Vagina (tissue), 2 donors: ENCODE results near the gene MOV10L1. TPM values are rescaled to one million over a fixed set of nuclear protein-coding genes. Genes with fewer than 3 reads are reported as not detected.

Experiments used
- DNase-seq, 2 donors: peaks; one replicate each; pipeline ENCODE4 v3.0.0-alpha.2; 2017; ENCODE audit errors: extremely low spot score in 2 of 2
- H3K27ac ChIP-seq: fragments of 200-600 bp; sonication (generic); one replicate; pipeline ENCODE4 v1.5.1; 2019
- H3K27me3 ChIP-seq: fragments of 200-600 bp; sonication (generic); one replicate; pipeline ENCODE4 v1.5.1; 2019
- H3K36me3 ChIP-seq, 2 donors: fragments of 200-600 bp; sonication (generic); one replicate each; pipeline ENCODE4 v1.5.1; 2017 to 2019
- H3K4me1 ChIP-seq: fragments of 200-600 bp; sonication (generic); one replicate; pipeline ENCODE4 v1.5.1; 2019
- H3K4me3 ChIP-seq, 2 donors: fragments of 200-600 bp; sonication (generic); 1 replicate in 1 of 2; 2 replicates in 1 of 2; pipeline ENCODE4 v1.5.1; 2016 to 2019
- H3K9me3 ChIP-seq: fragments of 200-600 bp; sonication (generic); one replicate; pipeline ENCODE4 v1.5.1; 2019
- CTCF ChIP-seq, 3 experiments: fragments of 450-650 bp in 2 of 3; fragments of 200-600 bp in 1 of 3; sonication (generic) in 1 of 3; IDR thresholded peaks; one replicate each; pipeline ENCODE4 v1.5.1; 2017 to 2019; ENCODE audit warnings: antibody characterized with exemption in 3 of 3, mild to moderate bottlenecking in 2 of 3, moderate library complexity in 2 of 3
- POLR2A ChIP-seq, 2 donors: fragments of 450-650 bp; IDR thresholded peaks; one replicate each; pipeline ENCODE4 v1.6.1; 2017; ENCODE audit warnings: antibody characterized with exemption in 2 of 2, mild to moderate bottlenecking in 2 of 2, moderate library complexity in 2 of 2
- POLR2AphosphoS5 ChIP-seq, 2 donors: sonication (generic); formaldehyde crosslinking; IDR thresholded peaks; one replicate each; pipeline ENCODE4 v1.9.0; 2017; ENCODE audit warnings: antibody characterized with exemption in 2 of 2, mild to moderate bottlenecking in 2 of 2, low read depth in 1 of 2; ENCODE audit not compliant: insufficient read depth in 1 of 2
- intact Hi-C: fragments of 100-400 bp; cut with DNase I; formaldehyde crosslinking; loops from one replicate; pipeline ENCODE4 v1.15.1; 2023
- total RNA-seq: library from RNA; depleted of rRNA; stranded (reverse); fragments of >200 nt; gene quantifications from one replicate; pipeline ENCODE4 v1.2.3, GENCODE V29; 2016

The MOV10L1 gene
- total RNA-seq, 1 donor from 2014 or later: 0.98 TPM

- DNase-seq: no peak
- no peak for TF ChIP-seq POLR2AphosphoS5 (IDR thresholded peaks at IDR 0.05; ENCODE audit: insufficient read depth in 1 of 2, low read depth in 1 of 2)
- TF ChIP-seq CTCF (IDR thresholded peaks at IDR 0.05): no peak
- no peak for TF ChIP-seq POLR2A (IDR thresholded peaks at IDR 0.05)
- Histone ChIP-seq H3K9me3 (no peaks in the 10 kb centered on the region), H3K4me1 (peaks cover 18% of the 10 kb centered on the region), H3K36me3 (no peaks in the 10 kb centered on the region), H3K27me3 (no peaks in the 10 kb centered on the region), H3K27ac (no peak overlapping the region), H3K4me3 (no peak overlapping the region)
- intact Hi-C loops: loop anchor here (5.0 kb wide), 1 partner anchor 962 kb away; no protein-coding TSS in a partner anchor
These were observed 84.2 kb downstream of the MOV10L1 start for GRCh38 chr22:50173983-50174355.

- no peak overlapping the region for H3K27ac ChIP-seq
- H3K9me3 ChIP-seq: no peaks in the 10 kb centered on the region
- TF ChIP-seq CTCF (IDR thresholded peaks at IDR 0.05): no peak
- no peak for TF ChIP-seq POLR2AphosphoS5 (IDR thresholded peaks at IDR 0.05; ENCODE audit: insufficient read depth in 1 of 2, low read depth in 1 of 2)
- TF ChIP-seq POLR2A (IDR thresholded peaks at IDR 0.05): no peak
- no peaks in the 10 kb centered on the region for H3K27me3 ChIP-seq
- H3K36me3 ChIP-seq: no peaks in the 10 kb centered on the region
- H3K4me1 ChIP-seq: peaks cover 12% of the 10 kb centered on the region
- H3K4me3 ChIP-seq: no peak overlapping the region
- no peak for DNase-seq
- intact Hi-C loops: loop anchor here (5.0 kb wide), 1 partner anchor 962 kb away; no protein-coding TSS in a partner anchor
These were observed 84.8 kb downstream of the MOV10L1 start for GRCh38 chr22:50174382-50175190.

DNA sequence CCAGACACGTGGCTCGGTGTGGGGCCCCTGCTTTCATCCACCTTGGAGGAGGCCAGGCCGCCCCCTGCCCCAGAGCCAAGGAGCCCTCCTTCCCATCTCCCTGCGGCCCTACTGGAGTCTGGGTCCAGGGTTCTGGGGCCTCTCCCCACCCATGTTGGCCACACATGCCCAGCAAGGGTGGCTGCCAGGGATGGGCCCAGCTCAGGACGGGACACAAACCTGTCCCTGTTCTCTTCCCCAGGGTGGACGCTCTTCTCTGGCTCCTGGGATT is 85.3 kb downstream of the MOV10L1 start:
- no peaks in the 10 kb centered on the region for H3K9me3 ChIP-seq
- no peak for DNase-seq
- no peak overlapping the region for H3K27ac ChIP-seq
- no peaks in the 10 kb centered on the region for H3K36me3 ChIP-seq
- H3K4me3 ChIP-seq: no peak overlapping the region
- TF ChIP-seq POLR2A (IDR thresholded peaks at IDR 0.05) (no peak), CTCF (IDR thresholded peaks at IDR 0.05) (no peak), POLR2AphosphoS5 (IDR thresholded peaks at IDR 0.05; ENCODE audit: insufficient read depth in 1 of 2, low read depth in 1 of 2) (no peak)
- H3K27me3 ChIP-seq: no peaks in the 10 kb centered on the region
- intact Hi-C loops: no loop called here
- peaks cover 10% of the 10 kb centered on the region for H3K4me1 ChIP-seq

DNA sequence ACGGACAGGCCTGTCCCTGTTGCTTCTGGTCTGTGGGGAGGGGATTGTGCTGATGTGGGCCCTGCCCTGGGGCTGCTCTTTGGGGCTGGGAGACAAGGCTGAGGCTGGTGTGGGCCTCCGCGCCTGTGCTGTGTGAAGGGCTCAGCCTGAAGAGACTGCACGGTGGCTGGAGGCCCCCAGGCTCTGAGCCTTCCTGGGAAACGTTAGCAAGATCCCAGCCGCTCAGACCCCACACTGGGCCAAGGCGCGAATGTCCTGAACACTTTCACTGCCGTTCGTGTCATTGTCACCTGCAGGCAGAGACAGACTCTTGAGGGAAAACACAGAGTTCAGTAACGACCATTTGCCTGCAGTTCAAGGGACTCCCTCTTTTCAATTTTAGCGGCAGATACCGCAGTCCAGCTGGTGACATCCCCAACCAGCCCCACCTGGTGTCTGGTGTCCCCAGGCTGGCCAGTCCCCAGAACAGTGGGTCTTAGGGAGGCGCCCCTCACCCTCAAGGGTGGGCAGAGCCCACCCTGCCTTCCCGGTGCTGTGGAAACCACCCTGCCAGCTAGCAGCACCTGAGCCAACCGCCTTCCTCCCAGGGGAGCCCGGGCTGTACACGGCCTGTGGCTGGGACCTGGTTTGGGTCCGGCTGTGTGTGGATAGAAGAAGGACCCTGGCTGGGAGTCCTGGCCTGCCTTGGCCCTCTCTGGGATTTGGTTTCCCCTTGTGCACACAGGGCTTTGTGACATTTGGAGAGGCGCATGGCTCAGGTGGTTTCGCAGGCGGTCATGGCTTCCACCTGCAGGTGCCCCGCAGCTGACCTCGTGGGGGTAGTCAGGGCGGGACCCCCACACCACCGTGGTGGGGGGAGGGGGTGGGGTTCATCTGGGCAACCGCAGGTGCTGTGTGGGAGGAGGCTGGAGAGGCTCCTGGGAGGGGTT is 86.4 kb downstream of the MOV10L1 start:
- no peak overlapping the region for H3K4me3 ChIP-seq
- intact Hi-C loops: no loop called here
- H3K27ac ChIP-seq: no peak overlapping the region
- TF ChIP-seq CTCF (IDR thresholded peaks at IDR 0.05) (no peak), POLR2AphosphoS5 (IDR thresholded peaks at IDR 0.05; ENCODE audit: insufficient read depth in 1 of 2, low read depth in 1 of 2) (no peak), POLR2A (IDR thresholded peaks at IDR 0.05) (no peak)
- H3K9me3 ChIP-seq: no peaks in the 10 kb centered on the region
- H3K36me3 ChIP-seq: no peaks in the 10 kb centered on the region
- peaks cover 6% of the 10 kb centered on the region for H3K4me1 ChIP-seq
- H3K27me3 ChIP-seq: no peaks in the 10 kb centered on the region
- DNase-seq: no peak
